ENCODE measurements around the gene CACNG7. TPM values are rescaled to one million over a fixed set of nuclear protein-coding genes. Genes with fewer than 3 reads are reported as not detected.

The CACNG7 gene
- polyA plus RNA-seq, 12 donors: 0.14 to 0.34 (median 0.29) TPM; not detected in 2

GRCh38 chr19:53878776-53879139 lies 30.3 kb upstream of the CACNG7 start:
- DNase-seq: no peak

GRCh38 chr19:53879140-53880081 lies 29.7 kb upstream of the CACNG7 start:
- peak; percentile 97 for DNase-seq

GRCh38 chr19:53880711-53881481 lies 28.2 kb upstream of the CACNG7 start:
- no peak for DNase-seq

- DNase-seq: no peak
Measured at GRCh38 chr19:53881482-53882390, 27.3 kb upstream of the CACNG7 start, which contains the start of gene PRKCG. Gene PRKCG, plus strand, starts transcription at chr19:53882197. Its CDS starts 298 bp downstream, at chr19:53882495.

GRCh38 chr19:53882391-53883050 lies 26.6 kb upstream of the CACNG7 start:
- no peak for DNase-seq

- DNase-seq: no peak
Measured at GRCh38 chr19:53883231-53883661, 25.8 kb upstream of the CACNG7 start.

- no peak for DNase-seq
Measured at GRCh38 chr19:53883741-53884140, 25.3 kb upstream of the CACNG7 start.

GRCh38 chr19:53884256-53884655 lies 24.8 kb upstream of the CACNG7 start:
- no peak for DNase-seq

GRCh38 chr19:53885036-53885435 lies 24.0 kb upstream of the CACNG7 start:
- no peak for DNase-seq

- no peak for DNase-seq
Measured at GRCh38 chr19:53892301-53892980, 16.6 kb upstream of the CACNG7 start.

GRCh38 chr19:53892981-53893325 lies 16.1 kb upstream of the CACNG7 start:
- no peak for DNase-seq

GRCh38 chr19:53894707-53895106 lies 14.4 kb upstream of the CACNG7 start:
- no peak for DNase-seq

GRCh38 chr19:53896682-53897081 lies 12.4 kb upstream of the CACNG7 start:
- DNase-seq: no peak

- DNase-seq: no peak
Measured at GRCh38 chr19:53897459-53897858, 11.6 kb upstream of the CACNG7 start.

- DNase-seq: no peak
Measured at GRCh38 chr19:53898166-53898565, 10.9 kb upstream of the CACNG7 start.

GRCh38 chr19:53898636-53899341 lies 10.3 kb upstream of the CACNG7 start:
- DNase-seq: no peak

- no peak for DNase-seq
Measured at GRCh38 chr19:53900191-53900860, 8.8 kb upstream of the CACNG7 start.

GRCh38 chr19:53903055-53903680 lies 5.9 kb upstream of the CACNG7 start:
- DNase-seq: peak; percentile 59

- no peak for DNase-seq
Measured at GRCh38 chr19:53904909-53905308, 4.2 kb upstream of the CACNG7 start.
